Measurements from ENCODE around the gene AMT.
"Not testable (repeated sequence)": the region's sequence is repeated elsewhere in the genome, so short reads cannot be mapped to it uniquely, and the experiment has no call there.

DNA sequence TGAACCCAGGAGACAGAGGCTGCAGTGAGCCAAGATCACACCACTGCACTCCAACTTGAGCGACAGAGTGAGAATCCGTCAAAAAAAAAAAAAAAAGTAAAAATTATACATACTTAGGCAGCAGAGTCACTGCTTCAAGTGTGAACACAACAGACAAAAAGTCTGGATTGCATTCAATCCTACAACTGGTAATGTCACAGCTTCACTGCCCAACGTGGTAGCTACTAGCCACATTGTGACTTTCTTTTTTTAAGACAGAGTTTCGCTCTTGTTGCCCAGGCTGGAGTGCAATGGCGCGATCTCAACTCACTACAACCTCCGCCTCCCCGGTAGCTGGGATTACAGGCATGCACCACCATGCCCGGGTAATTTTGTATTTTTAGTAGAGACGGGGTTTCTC, 31.0 kb downstream of the AMT start:
- TF ChIP-seq, protein P1, sequence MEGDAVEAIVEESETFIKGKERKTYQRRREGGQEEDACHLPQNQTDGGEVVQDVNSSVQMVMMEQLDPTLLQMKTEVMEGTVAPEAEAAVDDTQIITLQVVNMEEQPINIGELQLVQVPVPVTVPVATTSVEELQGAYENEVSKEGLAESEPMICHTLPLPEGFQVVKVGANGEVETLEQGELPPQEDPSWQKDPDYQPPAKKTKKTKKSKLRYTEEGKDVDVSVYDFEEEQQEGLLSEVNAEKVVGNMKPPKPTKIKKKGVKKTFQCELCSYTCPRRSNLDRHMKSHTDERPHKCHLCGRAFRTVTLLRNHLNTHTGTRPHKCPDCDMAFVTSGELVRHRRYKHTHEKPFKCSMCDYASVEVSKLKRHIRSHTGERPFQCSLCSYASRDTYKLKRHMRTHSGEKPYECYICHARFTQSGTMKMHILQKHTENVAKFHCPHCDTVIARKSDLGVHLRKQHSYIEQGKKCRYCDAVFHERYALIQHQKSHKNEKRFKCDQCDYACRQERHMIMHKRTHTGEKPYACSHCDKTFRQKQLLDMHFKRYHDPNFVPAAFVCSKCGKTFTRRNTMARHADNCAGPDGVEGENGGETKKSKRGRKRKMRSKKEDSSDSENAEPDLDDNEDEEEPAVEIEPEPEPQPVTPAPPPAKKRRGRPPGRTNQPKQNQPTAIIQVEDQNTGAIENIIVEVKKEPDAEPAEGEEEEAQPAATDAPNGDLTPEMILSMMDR (IDR thresholded peaks at IDR 0.05), result not testable (repeated sequence)
- not testable (repeated sequence) for TF ChIP-seq POLR2A (IDR thresholded peaks at IDR 0.05)

All from lower leg skin (tissue), 3 donors.